LNCaP clone FGC (cell line): ENCODE measurements around the gene CCDC136.

Experiments
- DNase-seq: peaks from one replicate; pipeline ENCODE4 v3.0.0-alpha.2; 2011; ENCODE audit warnings: low read depth
- H3K4me3 ChIP-seq: 2 replicates; pipeline ENCODE4 v1.5.1; 2011; ENCODE audit warnings: mild to moderate bottlenecking, low read depth, low read length, control low read depth
- TF ChIP-seq, protein P1 (sequence below): IDR thresholded peaks from 2 replicates; pipeline ENCODE4 v1.5.1; 2012; ENCODE audit warnings: mild to moderate bottlenecking; ENCODE audit not compliant: control insufficient read depth, insufficient read depth; ENCODE audit errors: extremely low read depth

The CCDC136 gene

DNA sequence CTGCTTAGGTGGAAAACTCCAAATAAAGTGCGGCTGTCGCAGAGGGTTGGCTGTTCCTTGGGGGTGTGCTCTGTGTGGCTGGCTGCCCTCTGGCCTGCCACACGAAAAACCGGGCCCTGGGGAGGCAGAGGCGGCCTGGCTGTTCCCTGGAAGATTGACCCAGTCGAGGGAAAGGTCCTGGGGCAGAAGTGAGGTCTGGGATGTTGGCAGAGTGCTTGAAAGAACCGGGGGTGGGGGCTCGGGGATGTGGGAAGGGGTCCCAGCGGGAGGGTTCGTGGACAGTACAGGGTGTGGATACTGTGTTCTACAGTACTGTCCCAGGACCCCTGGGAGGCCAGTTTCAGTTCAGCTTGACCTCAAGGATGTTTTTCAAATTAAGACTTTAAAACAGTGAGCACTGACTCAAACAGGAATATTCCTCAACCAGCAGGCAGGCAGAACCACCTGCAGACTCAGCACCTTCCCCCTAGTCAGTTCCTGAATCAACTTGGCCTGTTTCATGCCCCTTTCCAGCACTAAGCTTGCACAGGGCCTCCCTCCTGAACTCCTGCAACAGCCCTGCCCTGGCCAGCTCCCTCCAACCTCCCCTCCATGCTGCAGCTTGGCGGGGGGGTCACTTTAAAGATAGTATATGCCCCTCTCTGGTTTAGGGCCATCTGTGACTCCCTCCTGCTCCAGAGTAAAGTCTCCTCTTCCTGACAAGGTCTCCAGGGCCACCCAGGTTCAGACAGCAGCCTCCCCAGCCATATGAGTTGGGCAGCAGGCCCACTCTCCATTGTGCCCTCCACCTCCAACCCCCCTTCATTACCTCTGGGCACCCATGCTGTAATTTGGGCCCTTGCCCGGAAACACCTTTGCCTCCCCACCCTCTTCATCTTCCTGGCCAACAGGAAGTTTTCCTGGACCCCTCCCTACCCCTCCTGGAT is 67.7 kb downstream of the CCDC136 start:
- TF ChIP-seq, protein P1, sequence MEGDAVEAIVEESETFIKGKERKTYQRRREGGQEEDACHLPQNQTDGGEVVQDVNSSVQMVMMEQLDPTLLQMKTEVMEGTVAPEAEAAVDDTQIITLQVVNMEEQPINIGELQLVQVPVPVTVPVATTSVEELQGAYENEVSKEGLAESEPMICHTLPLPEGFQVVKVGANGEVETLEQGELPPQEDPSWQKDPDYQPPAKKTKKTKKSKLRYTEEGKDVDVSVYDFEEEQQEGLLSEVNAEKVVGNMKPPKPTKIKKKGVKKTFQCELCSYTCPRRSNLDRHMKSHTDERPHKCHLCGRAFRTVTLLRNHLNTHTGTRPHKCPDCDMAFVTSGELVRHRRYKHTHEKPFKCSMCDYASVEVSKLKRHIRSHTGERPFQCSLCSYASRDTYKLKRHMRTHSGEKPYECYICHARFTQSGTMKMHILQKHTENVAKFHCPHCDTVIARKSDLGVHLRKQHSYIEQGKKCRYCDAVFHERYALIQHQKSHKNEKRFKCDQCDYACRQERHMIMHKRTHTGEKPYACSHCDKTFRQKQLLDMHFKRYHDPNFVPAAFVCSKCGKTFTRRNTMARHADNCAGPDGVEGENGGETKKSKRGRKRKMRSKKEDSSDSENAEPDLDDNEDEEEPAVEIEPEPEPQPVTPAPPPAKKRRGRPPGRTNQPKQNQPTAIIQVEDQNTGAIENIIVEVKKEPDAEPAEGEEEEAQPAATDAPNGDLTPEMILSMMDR, result no peak
- DNase-seq, result no peak
- no peak overlapping the region for H3K4me3 ChIP-seq

DNA sequence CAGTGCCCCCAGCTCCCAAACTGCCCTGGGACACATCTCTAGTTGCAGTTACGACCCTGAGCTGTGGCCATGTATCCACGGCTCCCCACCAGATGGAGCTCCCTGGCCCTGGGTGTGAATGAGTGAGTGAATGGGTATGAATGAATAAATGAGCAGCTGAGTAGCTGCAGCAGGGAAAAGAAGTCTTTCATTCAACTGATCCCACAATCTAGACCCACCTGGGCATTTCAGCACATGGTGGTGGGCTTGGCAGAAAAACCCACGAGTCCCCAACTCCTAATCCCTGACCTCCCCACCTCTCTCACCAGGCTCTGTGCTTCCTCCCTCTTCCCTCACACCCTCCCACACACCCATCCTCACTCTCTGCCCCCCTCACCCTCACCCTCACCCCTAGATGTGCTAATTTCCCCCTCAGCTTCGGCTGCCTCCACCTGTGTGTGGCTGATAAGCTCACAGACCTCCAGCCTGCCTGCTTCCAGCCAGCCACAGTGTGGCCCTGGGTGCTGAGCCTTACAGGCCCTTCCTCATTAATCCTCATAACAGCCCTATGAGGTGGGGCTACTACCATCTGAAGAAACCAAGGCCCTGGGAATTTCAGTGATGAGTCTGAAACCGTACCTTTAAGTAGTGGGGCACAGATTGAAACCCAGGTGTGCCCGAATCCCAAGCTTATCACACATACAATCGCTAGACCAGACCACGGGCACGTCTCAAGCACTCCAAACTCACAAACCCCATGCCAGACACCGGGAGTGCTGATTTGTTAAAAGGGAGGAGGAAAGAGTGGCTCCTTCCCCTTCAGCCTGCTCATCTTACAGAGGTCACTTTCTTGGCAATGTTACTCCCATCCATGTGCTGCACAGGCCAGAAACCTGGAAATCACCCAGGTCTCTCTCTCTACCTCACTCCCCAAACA is 68.6 kb downstream of the CCDC136 start:
- TF ChIP-seq, protein P1, result no peak
- H3K4me3 ChIP-seq, result no peak overlapping the region
- DNase-seq, result no peak

DNA sequence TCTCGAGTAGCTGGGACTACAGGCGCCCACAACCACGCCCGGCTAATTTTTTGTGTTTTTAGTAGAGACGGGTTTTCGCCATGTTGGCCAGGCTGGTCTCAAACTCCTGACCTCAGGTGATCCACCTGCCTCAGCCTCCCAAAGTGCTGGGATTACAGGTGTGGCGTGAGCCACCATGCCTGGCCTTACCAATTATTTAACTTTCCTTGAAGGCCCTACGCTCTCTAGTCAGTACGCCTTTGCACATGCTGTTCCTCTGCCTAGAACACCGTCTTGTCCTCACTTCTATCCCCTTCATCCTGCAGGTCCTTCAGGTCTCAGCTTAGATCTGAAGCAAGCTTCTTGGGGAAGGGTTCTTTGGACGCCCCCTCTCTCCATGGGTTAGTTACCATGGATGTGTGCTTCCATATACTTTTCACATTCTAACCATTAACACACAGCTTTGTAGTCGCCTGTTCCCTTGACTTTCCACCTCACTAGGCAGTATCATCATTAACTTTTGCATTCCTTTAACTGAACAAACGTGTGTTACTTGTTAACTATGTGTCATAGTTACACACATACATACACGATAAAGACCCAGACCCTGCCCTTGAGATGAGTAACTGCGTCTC is 70.3 kb downstream of the CCDC136 start:
- H3K4me3 ChIP-seq, result peak overlapping the region; percentile 72
- DNase-seq, result no peak
- TF ChIP-seq, protein P1, result no peak

DNA sequence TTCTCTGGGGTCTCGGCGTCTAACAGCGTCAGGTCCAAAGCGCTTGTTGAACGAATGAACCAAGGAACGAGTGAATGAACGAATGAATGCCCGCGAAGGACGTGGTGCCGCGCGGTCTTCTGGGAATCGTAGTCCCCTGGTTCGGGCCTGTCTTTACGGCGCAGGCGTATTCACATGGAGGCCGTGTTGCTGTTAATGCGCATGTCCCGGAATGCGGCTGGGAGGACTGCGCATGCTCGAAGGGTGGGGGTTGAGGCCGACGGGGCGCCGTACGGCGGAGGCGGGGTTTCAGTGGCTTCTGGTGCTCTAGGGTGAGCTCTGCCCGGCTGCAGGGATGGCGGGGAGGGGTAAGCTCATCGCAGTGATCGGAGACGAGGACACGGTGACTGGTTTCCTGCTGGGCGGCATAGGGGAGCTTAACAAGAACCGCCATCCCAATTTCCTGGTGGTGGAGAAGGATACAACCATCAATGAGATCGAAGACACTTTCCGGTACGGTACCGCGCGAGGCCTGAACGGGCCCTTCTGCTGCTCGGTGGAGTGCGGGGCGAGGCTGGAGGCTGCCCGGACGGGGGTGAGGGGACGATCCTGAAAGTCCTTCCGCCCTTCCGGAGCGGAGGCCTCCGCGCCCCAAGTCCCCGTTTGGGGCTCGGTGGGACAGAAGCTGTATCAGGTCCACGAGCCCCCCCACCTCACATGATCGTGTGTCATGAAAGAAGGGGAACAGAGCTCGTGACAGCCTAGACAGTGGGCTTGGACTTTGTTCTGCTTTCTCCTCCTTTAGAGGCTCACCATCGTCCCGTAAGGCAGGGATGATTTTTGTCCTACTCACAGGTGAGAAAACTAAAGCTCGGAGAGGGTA is 71.0 kb downstream of the CCDC136 start, which contains the start of gene ATP6V1F:
ATP6V1F (plus strand) TSS at position 286 of the 862 bp plus-strand sequence; CDS start at position 335, 49 bp downstream.
- peak; percentile 93 for DNase-seq
- H3K4me3 ChIP-seq, result peak within 1 kb of the TSS; percentile 72
- TF ChIP-seq, protein P1, result no peak

DNA sequence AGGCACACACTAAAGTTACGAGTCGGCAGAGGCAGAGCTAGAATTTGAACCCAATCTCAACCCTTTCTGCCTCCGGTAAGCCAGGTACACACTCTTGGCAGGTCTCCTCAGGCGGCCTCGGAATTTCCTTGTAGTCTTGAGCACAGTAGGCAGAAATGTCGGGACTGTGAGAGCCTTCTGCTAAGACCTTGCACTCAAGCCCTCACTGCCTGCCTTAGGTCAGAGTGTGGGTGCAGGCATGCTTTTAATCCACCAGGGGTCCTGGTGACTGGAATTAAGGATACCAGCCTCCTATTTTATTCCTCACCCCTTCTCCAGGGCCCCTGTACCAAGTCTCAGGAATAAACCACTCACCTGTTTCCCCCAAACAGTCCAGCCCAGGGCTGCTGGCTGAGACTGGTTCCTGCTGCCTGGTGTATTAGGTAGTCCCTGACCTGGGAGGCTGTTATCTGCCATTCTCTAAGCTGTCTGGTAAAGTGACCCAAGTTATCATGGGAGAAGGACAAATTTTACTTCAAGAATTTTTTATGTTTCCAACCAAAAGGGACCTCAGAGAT is 71.7 kb downstream of the CCDC136 start:
- peak; percentile 34 for DNase-seq
- TF ChIP-seq, protein P1, result peak; percentile 56
- H3K4me3 ChIP-seq, result peak overlapping the region; percentile 72

DNA sequence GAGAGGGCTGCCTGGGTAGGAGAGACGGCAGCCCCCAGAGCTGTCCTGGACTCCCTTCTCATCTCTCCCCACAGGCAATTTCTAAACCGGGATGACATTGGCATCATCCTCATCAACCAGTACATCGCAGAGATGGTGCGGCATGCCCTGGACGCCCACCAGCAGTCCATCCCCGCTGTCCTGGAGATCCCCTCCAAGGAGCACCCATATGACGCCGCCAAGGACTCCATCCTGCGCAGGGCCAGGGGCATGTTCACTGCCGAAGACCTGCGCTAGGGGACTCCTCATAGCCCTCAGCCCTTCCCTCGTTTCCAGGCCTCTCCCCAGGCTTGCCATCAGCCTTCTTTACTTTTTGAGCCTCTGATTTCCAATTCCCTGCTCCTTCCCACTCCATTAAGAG is 73.5 kb downstream of the CCDC136 start:
- no peak overlapping the region for H3K4me3 ChIP-seq
- TF ChIP-seq, protein P1, result no peak
- no peak for DNase-seq
